Ascending aorta (tissue), 2 donors: ENCODE results near the gene TMEM131L. TPM values are rescaled to one million over a fixed set of nuclear protein-coding genes. Genes with fewer than 3 reads are reported as not detected.
A peak's percentile ranks its signal among the peaks of the same experiment; 100 is the strongest.
"Not testable (repeated sequence)": the region's sequence is repeated elsewhere in the genome, so short reads cannot be mapped to it uniquely, and the experiment has no call there.

Experiments used
- DNase-seq, 2 donors: peaks; one replicate each; pipeline ENCODE4 v3.0.0-alpha.2; 2019; ENCODE audit warnings: low spot score in 2 of 2
- H3K27ac ChIP-seq, 2 donors: fragments of 200-600 bp; sonication (generic); one replicate each; pipeline ENCODE4 v1.5.1; 2016 to 2017; ENCODE audit warnings: mild to moderate bottlenecking in 1 of 2
- H3K27me3 ChIP-seq: fragments of 200-600 bp; sonication (generic); one replicate; pipeline ENCODE4 v1.5.1; 2017
- H3K36me3 ChIP-seq, 2 donors: fragments of 200-600 bp; sonication (generic); one replicate each; pipeline ENCODE4 v1.5.1; 2016
- H3K4me1 ChIP-seq, 2 donors: fragments of 200-600 bp; sonication (generic); one replicate each; pipeline ENCODE4 v1.5.1; 2016 to 2017; ENCODE audit warnings: mild to moderate bottlenecking in 1 of 2
- H3K4me3 ChIP-seq, 2 donors: fragments of 200-600 bp; sonication (generic); one replicate each; pipeline ENCODE4 v1.5.1; 2016 to 2017; ENCODE audit warnings: mild to moderate bottlenecking in 1 of 2
- H3K9me3 ChIP-seq, 2 donors: fragments of 200-600 bp; sonication (generic); one replicate each; pipeline ENCODE4 v1.5.1; 2016
- CTCF ChIP-seq, 3 experiments: fragments of 200-600 bp in 2 of 3; fragments of 450-650 bp in 1 of 3; sonication (generic) in 2 of 3; IDR thresholded peaks; one replicate each; pipeline ENCODE4 v1.5.1; 2016 to 2019; ENCODE audit warnings: antibody characterized with exemption in 3 of 3, mild to moderate bottlenecking in 1 of 3, moderate library complexity in 1 of 3
- intact Hi-C: fragments of 100-400 bp; cut with DNase I; formaldehyde crosslinking; loops from one replicate; pipeline ENCODE4 v1.15.1; 2023
- total RNA-seq: library from RNA; depleted of rRNA; stranded (reverse); fragments of >200 nt; gene quantifications from one replicate; pipeline ENCODE4 v1.1.0, GENCODE V29; 2016

The TMEM131L gene
- total RNA-seq, 1 donor from 2014 or later = 6.9 TPM

- Histone ChIP-seq H3K27me3 (no peaks in the 10 kb centered on the region), H3K4me1 (peaks cover 3 to 18% of the 10 kb centered on the region in 2 donors), H3K27ac (peak overlapping the region in 1 of 2 donors; percentile 18), H3K36me3 (peaks cover 0 to 2% of the 10 kb centered on the region in 2 donors), H3K9me3 (no peaks in the 10 kb centered on the region), H3K4me3 (peak overlapping the region; percentile 73 to 99)
- intact Hi-C loops = loop anchor here (5.0 to 10.0 kb wide), 4 partner anchors 48 to 324 kb away; no protein-coding TSS in a partner anchor
- DNase-seq = no peak
- no peak for TF ChIP-seq CTCF (IDR thresholded peaks at IDR 0.05)
These were observed 2.9 kb downstream of the TMEM131L start for GRCh38 chr4:153469031-153469430.

GRCh38 chr4:153471071-153471697, 5.0 kb downstream of the TMEM131L start:
- Histone ChIP-seq H3K27ac (peak overlapping the region; percentile 38 to 41), H3K4me1 (peaks cover 0 to 18% of the 10 kb centered on the region in 2 donors)
- intact Hi-C loops = not testable (repeated sequence)

GRCh38 chr4:153471698-153472093, 5.5 kb downstream of the TMEM131L start:
- Histone ChIP-seq H3K4me1 (peaks cover 0 to 20% of the 10 kb centered on the region in 2 donors), H3K9me3 (no peaks in the 10 kb centered on the region), H3K36me3 (peaks cover 9 to 12% of the 10 kb centered on the region in 2 donors), H3K27me3 (no peaks in the 10 kb centered on the region), H3K27ac (peak overlapping the region; percentile 38 to 41), H3K4me3 (no peak overlapping the region)
- no peak for DNase-seq
- intact Hi-C loops = no loop called here
- no peak for TF ChIP-seq CTCF (IDR thresholded peaks at IDR 0.05)

More at GRCh38 chr4:153471071-153471697, 5.0 kb downstream of the TMEM131L start:
- H3K36me3 ChIP-seq = peaks cover 9 to 12% of the 10 kb centered on the region in 2 donors
- H3K27me3 ChIP-seq, H3K9me3 ChIP-seq, DNase-seq, H3K4me3 ChIP-seq: not testable (repeated sequence)

- Histone ChIP-seq H3K27me3 (no peaks in the 10 kb centered on the region), H3K36me3 (peaks cover 9 to 12% of the 10 kb centered on the region in 2 donors), H3K4me1 (peaks cover 0 to 24% of the 10 kb centered on the region in 2 donors), H3K9me3 (no peaks in the 10 kb centered on the region), H3K27ac (peak overlapping the region; percentile 38 to 41), H3K4me3 (no peak overlapping the region)
- no peak for DNase-seq
- TF ChIP-seq CTCF (IDR thresholded peaks at IDR 0.05) = no peak
- intact Hi-C loops = no loop called here
These were observed 6.2 kb downstream of the TMEM131L start for GRCh38 chr4:153472122-153473037.

- H3K4me3 ChIP-seq = no peak overlapping the region
- no peaks in the 10 kb centered on the region for H3K9me3 ChIP-seq
- intact Hi-C loops = no loop called here
- no peak overlapping the region for H3K27ac ChIP-seq
- H3K36me3 ChIP-seq = peaks cover 9 to 12% of the 10 kb centered on the region in 2 donors
- DNase-seq = no peak
- peaks cover 0 to 17% of the 10 kb centered on the region in 2 donors for H3K4me1 ChIP-seq
- no peaks in the 10 kb centered on the region for H3K27me3 ChIP-seq
- TF ChIP-seq CTCF (IDR thresholded peaks at IDR 0.05) = no peak
These were observed 8.1 kb downstream of the TMEM131L start for GRCh38 chr4:153474251-153474650.
